ENCODE results near the gene NR2C2.

NR2C2 gene

GRCh38 chr3:14921811-14922705, 25.3 kb upstream of the NR2C2 start:
- H3K4me1 ChIP-seq (ENCODE audit: control insufficient read depth, insufficient read depth, low read length, poor library complexity, severe bottlenecking): peaks cover 4% of the 10 kb centered on the region
- H3K9me3 ChIP-seq (ENCODE audit: control insufficient read depth, low read length): no peaks in the 10 kb centered on the region
- H3K27ac ChIP-seq (ENCODE audit: low read depth, low read length, severe bottlenecking): no peak overlapping the region
- no peaks in the 10 kb centered on the region for H3K36me3 ChIP-seq (ENCODE audit: control insufficient read depth, insufficient read depth, low read length)
- H3K4me3 ChIP-seq (ENCODE audit: extremely low read depth, insufficient read depth, low read length, poor library complexity, severe bottlenecking): no peak overlapping the region
- WGBS, 2 experiments (ENCODE audit: insufficient coverage in 2 of 2): 87 to 91% methylated on average over 11 to 17 of the region's 21 CpGs

DNA sequence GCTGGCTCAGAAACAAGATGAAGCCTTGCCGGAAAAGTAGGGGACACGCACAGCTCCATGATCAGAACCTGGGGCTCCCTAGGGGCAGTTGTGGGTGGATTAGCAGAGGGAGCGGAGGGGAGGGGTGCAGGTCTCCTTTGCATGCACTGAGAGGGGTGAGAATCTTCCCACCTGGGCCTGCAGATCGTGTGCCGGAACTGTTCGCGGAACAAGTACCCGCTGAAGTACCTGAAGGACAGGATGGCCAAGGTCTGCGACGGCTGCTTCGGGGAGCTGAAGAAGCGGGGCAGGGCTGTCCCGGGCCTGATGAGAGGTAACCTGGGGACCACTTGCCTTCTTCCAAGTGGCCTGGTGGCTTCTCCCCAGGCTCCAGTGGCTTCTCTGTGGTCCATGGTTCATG, 24.5 kb upstream of the NR2C2 start:
- Histone ChIP-seq H3K36me3 (ENCODE audit: control insufficient read depth, insufficient read depth, low read length) (peaks cover 4% of the 10 kb centered on the region), H3K27ac (ENCODE audit: low read depth, low read length, severe bottlenecking) (no peak overlapping the region), H3K9me3 (ENCODE audit: control insufficient read depth, low read length) (no peaks in the 10 kb centered on the region), H3K4me3 (ENCODE audit: extremely low read depth, insufficient read depth, low read length, poor library complexity, severe bottlenecking) (no peak overlapping the region), H3K4me1 (ENCODE audit: control insufficient read depth, insufficient read depth, low read length, poor library complexity, severe bottlenecking) (peaks cover 4% of the 10 kb centered on the region)
- WGBS, 2 experiments (ENCODE audit: insufficient coverage in 2 of 2): 97% methylated on average over 12 to 13 of the region's 13 CpGs

DNA sequence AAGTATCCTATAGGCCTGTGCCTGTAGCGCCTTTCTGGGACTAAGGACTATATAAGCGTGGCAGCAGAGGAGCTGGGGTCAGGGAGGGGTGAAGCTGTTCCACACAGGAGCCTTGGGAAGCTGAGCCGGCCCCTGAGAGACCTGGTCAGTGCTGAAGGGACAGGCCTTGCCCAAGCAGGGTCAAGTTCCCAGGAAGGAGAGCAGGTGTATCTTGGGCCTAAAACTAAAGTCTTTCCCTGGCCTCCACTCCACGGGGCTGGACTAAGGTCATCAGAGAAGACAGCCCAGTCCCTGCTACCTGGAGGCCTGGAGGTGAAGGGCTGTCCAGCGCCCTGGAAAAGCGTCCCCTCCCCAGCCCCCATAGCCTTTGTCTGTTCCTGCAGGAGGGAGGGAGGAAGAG, 23.9 kb upstream of the NR2C2 start:
- 77 to 100% methylated on average over 3 of the region's 6 CpGs for WGBS, 2 experiments (ENCODE audit: insufficient coverage in 2 of 2)
- no peak overlapping the region for H3K27ac ChIP-seq (ENCODE audit: low read depth, low read length, severe bottlenecking)
- no peaks in the 10 kb centered on the region for H3K9me3 ChIP-seq (ENCODE audit: control insufficient read depth, low read length)
- H3K36me3 ChIP-seq (ENCODE audit: control insufficient read depth, insufficient read depth, low read length): peaks cover 4% of the 10 kb centered on the region
- H3K4me3 ChIP-seq (ENCODE audit: extremely low read depth, insufficient read depth, low read length, poor library complexity, severe bottlenecking): no peak overlapping the region
- H3K4me1 ChIP-seq (ENCODE audit: control insufficient read depth, insufficient read depth, low read length, poor library complexity, severe bottlenecking): peaks cover 4% of the 10 kb centered on the region

DNA sequence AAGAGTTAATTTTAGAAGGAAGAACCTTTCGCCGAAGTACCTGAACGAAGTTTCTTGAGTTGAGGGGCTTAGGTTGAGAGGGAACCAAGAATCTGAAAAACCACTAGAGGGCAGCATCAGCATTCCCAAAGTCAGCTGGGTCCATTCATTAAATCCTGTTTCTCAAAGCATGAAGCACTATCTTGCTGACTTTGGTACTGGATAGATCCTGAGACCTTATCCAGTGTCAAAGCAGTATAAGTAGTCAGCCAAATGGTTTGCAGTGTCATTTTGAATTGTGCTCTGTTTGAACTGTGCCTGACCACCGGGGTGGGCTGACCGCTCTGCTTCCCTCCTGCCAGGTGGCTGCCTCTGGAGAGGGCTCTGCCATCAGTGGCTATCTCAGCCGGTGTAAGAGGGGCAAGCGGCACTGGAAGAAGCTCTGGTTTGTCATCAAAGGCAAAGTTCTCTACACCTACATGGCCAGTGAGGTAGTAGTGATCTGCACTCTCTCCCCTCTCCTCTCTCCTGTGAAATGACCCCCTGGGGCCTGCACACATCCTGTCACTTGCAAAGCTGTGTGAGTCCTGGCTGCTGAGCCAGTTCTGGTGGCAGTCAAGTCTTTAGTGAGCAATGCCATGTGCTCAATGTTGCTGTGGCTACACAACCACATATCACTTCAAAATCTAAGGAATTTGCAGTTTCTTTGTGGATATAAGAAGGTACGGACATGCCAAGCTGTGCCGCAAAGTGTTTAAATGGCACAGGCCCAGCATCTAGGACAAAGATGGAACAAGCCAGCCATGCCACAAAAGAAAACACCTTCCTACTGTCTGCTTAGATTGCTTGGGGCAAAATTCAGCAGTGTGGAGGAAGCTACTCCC, 21.4 kb upstream of the NR2C2 start:
- H3K36me3 ChIP-seq (ENCODE audit: control insufficient read depth, insufficient read depth, low read length): peaks cover 4% of the 10 kb centered on the region
- 68 to 73% methylated on average over 2 to 7 of the region's 9 CpGs for WGBS, 2 experiments (ENCODE audit: insufficient coverage in 2 of 2)
- H3K9me3 ChIP-seq (ENCODE audit: control insufficient read depth, low read length): no peaks in the 10 kb centered on the region

DNA sequence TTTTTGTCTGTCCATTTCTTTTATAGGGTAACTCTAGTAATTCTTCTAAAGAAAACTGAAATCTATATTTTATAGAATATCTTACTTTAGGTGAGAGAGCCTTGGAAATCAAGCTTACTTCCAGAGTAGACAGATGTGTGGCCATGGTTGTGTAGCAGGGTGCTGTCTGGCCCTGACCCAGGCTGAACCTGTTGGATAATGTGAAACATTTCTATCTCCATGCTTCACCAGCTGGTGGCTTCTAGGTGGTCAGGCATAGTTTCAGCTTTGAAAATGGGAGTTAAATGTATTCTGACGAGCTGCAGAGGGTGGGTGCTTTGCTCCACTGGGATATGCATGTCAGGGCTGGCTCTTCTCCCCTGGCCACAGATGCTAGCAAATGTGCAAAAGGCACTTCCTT, 20.8 kb upstream of the NR2C2 start:
- peaks cover 4% of the 10 kb centered on the region for H3K4me1 ChIP-seq (ENCODE audit: control insufficient read depth, insufficient read depth, low read length, poor library complexity, severe bottlenecking)
- WGBS, 2 experiments (ENCODE audit: insufficient coverage in 2 of 2): 80 to 85% methylated on average over 1 of the region's 1 CpG

More for the DNA sequence above, 21.4 kb upstream of the NR2C2 start:
- H3K4me3 ChIP-seq (ENCODE audit: extremely low read depth, insufficient read depth, low read length, poor library complexity, severe bottlenecking): no peak overlapping the region
- H3K4me1 ChIP-seq (ENCODE audit: control insufficient read depth, insufficient read depth, low read length, poor library complexity, severe bottlenecking): peaks cover 4% of the 10 kb centered on the region
- H3K27ac ChIP-seq (ENCODE audit: low read depth, low read length, severe bottlenecking): no peak overlapping the region

DNA sequence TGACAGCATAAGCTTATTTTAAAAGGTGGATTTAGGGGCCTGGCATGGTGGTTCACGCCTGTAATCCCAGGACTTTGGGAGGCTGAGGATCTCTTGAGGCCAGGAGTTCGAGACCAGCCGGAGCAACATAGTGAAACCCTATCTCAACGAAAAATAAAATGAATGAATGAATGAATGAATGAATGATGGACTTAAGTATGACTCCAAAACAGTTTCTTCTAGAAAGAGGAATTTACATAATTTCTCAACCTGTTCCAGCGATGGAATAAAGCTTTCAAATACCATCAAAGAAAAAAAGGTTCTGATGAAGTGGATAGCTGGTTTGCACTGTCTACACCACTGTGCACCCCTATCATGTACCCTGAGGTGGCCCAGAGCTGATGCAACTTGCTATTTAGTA, 20.1 kb upstream of the NR2C2 start:
- no peak overlapping the region for H3K4me3 ChIP-seq (ENCODE audit: extremely low read depth, insufficient read depth, low read length, poor library complexity, severe bottlenecking)
- WGBS, 2 experiments (ENCODE audit: insufficient coverage in 2 of 2): 85 to 96% methylated on average over 3 to 4 of the region's 5 CpGs
- no peaks in the 10 kb centered on the region for H3K9me3 ChIP-seq (ENCODE audit: control insufficient read depth, low read length)
- H3K27ac ChIP-seq (ENCODE audit: low read depth, low read length, severe bottlenecking): no peak overlapping the region
- peaks cover 6% of the 10 kb centered on the region for H3K36me3 ChIP-seq (ENCODE audit: control insufficient read depth, insufficient read depth, low read length)
- peaks cover under 1% of the 10 kb centered on the region for H3K4me1 ChIP-seq (ENCODE audit: control insufficient read depth, insufficient read depth, low read length, poor library complexity, severe bottlenecking)

More for the DNA sequence above, 20.8 kb upstream of the NR2C2 start:
- no peaks in the 10 kb centered on the region for H3K9me3 ChIP-seq (ENCODE audit: control insufficient read depth, low read length)
- no peak overlapping the region for H3K4me3 ChIP-seq (ENCODE audit: extremely low read depth, insufficient read depth, low read length, poor library complexity, severe bottlenecking)
- H3K36me3 ChIP-seq (ENCODE audit: control insufficient read depth, insufficient read depth, low read length): peaks cover 4% of the 10 kb centered on the region
- no peak overlapping the region for H3K27ac ChIP-seq (ENCODE audit: low read depth, low read length, severe bottlenecking)

- H3K4me1 ChIP-seq (ENCODE audit: control insufficient read depth, insufficient read depth, low read length, poor library complexity, severe bottlenecking): no peaks in the 10 kb centered on the region
- H3K4me3 ChIP-seq (ENCODE audit: extremely low read depth, insufficient read depth, low read length, poor library complexity, severe bottlenecking): no peak overlapping the region
- H3K9me3 ChIP-seq (ENCODE audit: control insufficient read depth, low read length): no peaks in the 10 kb centered on the region
- no peak overlapping the region for H3K27ac ChIP-seq (ENCODE audit: low read depth, low read length, severe bottlenecking)
- H3K36me3 ChIP-seq (ENCODE audit: control insufficient read depth, insufficient read depth, low read length): peaks cover 19% of the 10 kb centered on the region
- WGBS, 2 experiments (ENCODE audit: insufficient coverage in 2 of 2): 80% methylated on average over 1 of the region's 2 CpGs; no CpG with 5 or more reads in 1 of the 2 experiments
Observed at GRCh38 chr3:14929310-14930074, 17.9 kb upstream of the NR2C2 start.

- 80% methylated on average over 2 of the region's 7 CpGs; no CpG with 5 or more reads in 1 of the 2 experiments for WGBS, 2 experiments (ENCODE audit: insufficient coverage in 2 of 2)
- Histone ChIP-seq H3K27ac (ENCODE audit: low read depth, low read length, severe bottlenecking) (no peak overlapping the region), H3K9me3 (ENCODE audit: control insufficient read depth, low read length) (no peaks in the 10 kb centered on the region), H3K4me3 (ENCODE audit: extremely low read depth, insufficient read depth, low read length, poor library complexity, severe bottlenecking) (no peak overlapping the region), H3K4me1 (ENCODE audit: control insufficient read depth, insufficient read depth, low read length, poor library complexity, severe bottlenecking) (no peaks in the 10 kb centered on the region), H3K36me3 (ENCODE audit: control insufficient read depth, insufficient read depth, low read length) (peaks cover 15% of the 10 kb centered on the region)
Observed at GRCh38 chr3:14933820-14934425, 13.5 kb upstream of the NR2C2 start.

- Histone ChIP-seq H3K4me1 (ENCODE audit: control insufficient read depth, insufficient read depth, low read length, poor library complexity, severe bottlenecking) (no peaks in the 10 kb centered on the region), H3K27ac (ENCODE audit: low read depth, low read length, severe bottlenecking) (no peak overlapping the region), H3K4me3 (ENCODE audit: extremely low read depth, insufficient read depth, low read length, poor library complexity, severe bottlenecking) (no peak overlapping the region), H3K36me3 (ENCODE audit: control insufficient read depth, insufficient read depth, low read length) (peaks cover 15% of the 10 kb centered on the region), H3K9me3 (ENCODE audit: control insufficient read depth, low read length) (no peaks in the 10 kb centered on the region)
- WGBS, 2 experiments (ENCODE audit: insufficient coverage in 2 of 2): 94 to 100% methylated on average over 3 to 4 of the region's 6 CpGs
Observed at GRCh38 chr3:14935592-14936345, 11.6 kb upstream of the NR2C2 start.
